Measurements from ENCODE around the gene PCDH12. TPM values are rescaled to one million over a fixed set of nuclear protein-coding genes. Genes with fewer than 3 reads are reported as not detected.

PCDH12 gene
- total and polyA plus RNA-seq, 10 of the 15 experiments (the other 5 are each of a cell fraction or from before 2014, with no cell fraction given) = 0.01 to 0.14 (median 0.06) TPM; not detected in 4

DNA sequence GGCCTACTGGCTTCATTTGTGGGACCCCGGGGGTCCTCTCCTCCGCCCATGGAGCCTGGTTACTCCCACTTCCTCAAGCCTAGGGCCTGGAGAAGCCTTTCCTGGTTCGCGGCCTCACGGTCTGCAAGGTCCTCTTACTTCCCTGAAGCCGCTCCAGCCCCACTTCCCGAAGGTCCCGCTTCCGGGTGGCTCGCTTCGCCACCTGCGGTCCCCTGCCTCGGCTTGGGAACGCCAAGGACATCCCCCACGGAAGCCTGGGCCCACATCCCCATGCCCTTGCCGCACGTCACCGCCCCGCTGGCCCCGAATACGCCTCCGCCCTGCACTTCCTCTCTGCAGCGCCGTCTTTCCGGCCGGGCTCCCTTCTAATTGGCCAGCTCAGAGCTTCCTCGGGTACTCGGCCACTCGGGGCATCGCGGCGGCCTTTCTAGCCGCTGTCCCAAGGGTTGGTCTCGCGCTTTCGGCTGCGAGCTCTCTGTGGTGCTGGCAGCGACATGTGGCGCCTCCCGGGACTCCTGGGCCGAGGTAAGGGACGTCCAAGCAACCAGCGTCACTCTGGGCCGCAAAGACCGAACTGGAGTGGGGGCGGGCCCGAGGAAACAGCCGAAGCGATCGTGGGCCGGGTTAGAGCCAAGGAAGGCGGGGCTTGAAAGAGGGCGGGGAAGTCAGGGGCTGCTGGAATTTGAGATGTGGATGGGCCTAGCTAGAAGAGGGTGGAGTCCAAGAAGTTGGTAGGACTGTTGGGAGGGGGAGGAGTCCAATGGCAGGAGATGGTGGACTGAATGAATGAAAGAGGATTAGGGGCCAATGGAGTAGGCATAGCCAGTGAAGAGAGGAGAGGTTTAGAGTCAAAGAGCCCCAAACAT lies 34.3 kb downstream of the PCDH12 start, which contains the start of gene DELE1 (continued):
- TF ChIP-seq GABPA (IDR thresholded peaks at IDR 0.05; ENCODE audit: low read depth) = peak; percentile 89
- no peak for TF ChIP-seq YBX1 (IDR thresholded peaks at IDR 0.05)
- no peak for TF ChIP-seq EZH2 (IDR thresholded peaks at IDR 0.05; ENCODE audit: borderline replicate concordance, control insufficient read depth, low read depth, low read length)
- peak; percentile 57 for TF ChIP-seq BACH1 (IDR thresholded peaks at IDR 0.05; ENCODE audit: borderline replicate concordance)
- TF ChIP-seq SMAD1 (IDR thresholded peaks at IDR 0.05; ENCODE audit: low read depth, partially characterized antibody) = peak; percentile 59
- no peak for TF ChIP-seq WRNIP1 (IDR thresholded peaks at IDR 0.05; ENCODE audit: borderline replicate concordance, low read depth, low read length)
- TF ChIP-seq, protein P1, sequence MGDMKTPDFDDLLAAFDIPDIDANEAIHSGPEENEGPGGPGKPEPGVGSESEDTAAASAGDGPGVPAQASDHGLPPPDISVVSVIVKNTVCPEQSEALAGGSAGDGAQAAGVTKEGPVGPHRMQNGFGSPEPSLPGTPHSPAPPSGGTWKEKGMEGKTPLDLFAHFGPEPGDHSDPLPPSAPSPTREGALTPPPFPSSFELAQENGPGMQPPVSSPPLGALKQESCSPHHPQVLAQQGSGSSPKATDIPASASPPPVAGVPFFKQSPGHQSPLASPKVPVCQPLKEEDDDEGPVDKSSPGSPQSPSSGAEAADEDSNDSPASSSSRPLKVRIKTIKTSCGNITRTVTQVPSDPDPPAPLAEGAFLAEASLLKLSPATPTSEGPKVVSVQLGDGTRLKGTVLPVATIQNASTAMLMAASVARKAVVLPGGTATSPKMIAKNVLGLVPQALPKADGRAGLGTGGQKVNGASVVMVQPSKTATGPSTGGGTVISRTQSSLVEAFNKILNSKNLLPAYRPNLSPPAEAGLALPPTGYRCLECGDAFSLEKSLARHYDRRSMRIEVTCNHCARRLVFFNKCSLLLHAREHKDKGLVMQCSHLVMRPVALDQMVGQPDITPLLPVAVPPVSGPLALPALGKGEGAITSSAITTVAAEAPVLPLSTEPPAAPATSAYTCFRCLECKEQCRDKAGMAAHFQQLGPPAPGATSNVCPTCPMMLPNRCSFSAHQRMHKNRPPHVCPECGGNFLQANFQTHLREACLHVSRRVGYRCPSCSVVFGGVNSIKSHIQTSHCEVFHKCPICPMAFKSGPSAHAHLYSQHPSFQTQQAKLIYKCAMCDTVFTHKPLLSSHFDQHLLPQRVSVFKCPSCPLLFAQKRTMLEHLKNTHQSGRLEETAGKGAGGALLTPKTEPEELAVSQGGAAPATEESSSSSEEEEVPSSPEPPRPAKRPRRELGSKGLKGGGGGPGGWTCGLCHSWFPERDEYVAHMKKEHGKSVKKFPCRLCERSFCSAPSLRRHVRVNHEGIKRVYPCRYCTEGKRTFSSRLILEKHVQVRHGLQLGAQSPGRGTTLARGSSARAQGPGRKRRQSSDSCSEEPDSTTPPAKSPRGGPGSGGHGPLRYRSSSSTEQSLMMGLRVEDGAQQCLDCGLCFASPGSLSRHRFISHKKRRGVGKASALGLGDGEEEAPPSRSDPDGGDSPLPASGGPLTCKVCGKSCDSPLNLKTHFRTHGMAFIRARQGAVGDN (IDR thresholded peaks at IDR 0.05) = peak; percentile 75
- no peak for TF ChIP-seq MTA3 (IDR thresholded peaks at IDR 0.05; ENCODE audit: borderline replicate concordance, low read length)
- peak in 1 of 2 experiments; percentile 75; a peak in 1 of 4 replicates for TF ChIP-seq ETV6 (conservative IDR thresholded peaks at IDR 0.05 in 1 of 2, IDR thresholded peaks at IDR 0.05 in 1 of 2; ENCODE audit: borderline replicate concordance in 1 of 2, low read depth in 1 of 2)
- TF ChIP-seq EGR1 (IDR thresholded peaks at IDR 0.05; ENCODE audit: borderline replicate concordance in 1 of 2, low read depth in 2 of 2, low read length in 2 of 2) = peak in 1 of 2 experiments; percentile 78; a peak in 2 of 3 replicates
- peak; percentile 78 for TF ChIP-seq NR2F1 (conservative IDR thresholded peaks at IDR 0.05)
